Osteoblast (primary cell): ENCODE measurements around the gene NRF1. TPM values are rescaled to one million over a fixed set of nuclear protein-coding genes. Genes with fewer than 3 reads are reported as not detected.

ENCODE experiments used
- DNase-seq: peaks from one replicate; pipeline ENCODE4 v3.0.0; 2011; ENCODE audit warnings: low spot score, mixed read lengths; ENCODE audit not compliant: insufficient read length; ENCODE audit errors: missing footprints
- H2AFZ ChIP-seq: 2 replicates; pipeline ENCODE4 v1.6.0; 2011; ENCODE audit warnings: mild to moderate bottlenecking, low read length
- H3K27ac ChIP-seq: 2 replicates; pipeline ENCODE4 v1.5.1; 2011; ENCODE audit warnings: mild to moderate bottlenecking, low read depth, low read length, moderate library complexity
- H3K27me3 ChIP-seq: 2 replicates; pipeline ENCODE4 v1.6.0; 2012; ENCODE audit warnings: mild to moderate bottlenecking, control low read depth, inconsistent platforms, low read length, moderate library complexity; ENCODE audit not compliant: insufficient read depth
- H3K36me3 ChIP-seq: 2 replicates; pipeline ENCODE4 v1.5.1; 2011; ENCODE audit warnings: mild to moderate bottlenecking, low read length, control low read depth, moderate library complexity; ENCODE audit not compliant: insufficient read depth
- H3K4me1 ChIP-seq: 2 replicates; pipeline ENCODE4 v1.5.1; 2011; ENCODE audit warnings: mild to moderate bottlenecking, low read length, control low read depth, moderate library complexity; ENCODE audit not compliant: insufficient read depth
- H3K4me2 ChIP-seq: 2 replicates; pipeline ENCODE4 v1.6.0; 2011; ENCODE audit warnings: mild to moderate bottlenecking, low read length; ENCODE audit not compliant: insufficient read depth
- H3K4me3 ChIP-seq: fragments of 200-600 bp; sonication (generic); 3 replicates; pipeline ENCODE4 v1.5.1; 2012; ENCODE audit warnings: mild to moderate bottlenecking, low read length, inconsistent platforms; ENCODE audit not compliant: insufficient read depth
- H3K79me2 ChIP-seq: 2 replicates; pipeline ENCODE4 v1.6.0; 2012; ENCODE audit warnings: mild to moderate bottlenecking, low read length, control low read depth, inconsistent platforms; ENCODE audit not compliant: insufficient read depth
- H3K9me3 ChIP-seq: 2 replicates; pipeline ENCODE4 v1.5.1; 2011; ENCODE audit warnings: low read depth, low read length, control low read depth
- H4K20me1 ChIP-seq: 2 replicates; pipeline ENCODE4 v1.6.0; 2012; ENCODE audit warnings: mild to moderate bottlenecking, low read length, control low read depth; ENCODE audit not compliant: insufficient read depth
- total RNA-seq: library from RNA; depleted of rRNA; stranded (reverse); fragments of >200 nt; gene quantifications from 2 replicates; pipeline ENCODE4 v1.2.3, GENCODE V29; 2012
- TF ChIP-seq, protein P1 (sequence below): IDR thresholded peaks from 2 replicates; pipeline ENCODE4 v1.5.1; 2011; ENCODE audit warnings: mild to moderate bottlenecking, low read depth, low read length, moderate library complexity; ENCODE audit errors: extremely low read depth

Gene NRF1
- total RNA-seq, 1 donor: 14.8 TPM

DNA sequence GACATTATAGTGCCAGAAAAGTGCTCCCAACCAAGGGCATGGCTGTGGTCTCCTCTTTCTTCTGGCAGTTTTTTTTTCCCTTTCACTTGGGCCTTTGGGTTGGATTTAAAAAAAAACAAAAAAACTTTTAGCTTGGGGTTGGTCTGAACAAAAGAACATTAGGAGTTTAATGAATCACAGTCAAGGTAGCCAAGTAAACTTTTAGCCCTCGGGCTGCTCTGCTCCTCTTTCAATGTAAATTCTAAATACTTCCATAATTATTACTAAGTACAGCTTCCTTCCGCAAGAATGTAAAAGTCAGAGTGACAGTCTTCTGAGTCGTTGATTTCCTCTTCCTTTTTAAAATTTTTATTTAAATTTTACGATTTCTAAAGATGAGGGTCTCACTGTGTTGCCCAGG, 79.2 kb downstream of the NRF1 start:
- H3K79me2 ChIP-seq: no peaks in the 10 kb centered on the region
- H3K36me3 ChIP-seq: peaks cover 7% of the 10 kb centered on the region
- no peaks in the 10 kb centered on the region for H4K20me1 ChIP-seq
- TF ChIP-seq, protein P1, sequence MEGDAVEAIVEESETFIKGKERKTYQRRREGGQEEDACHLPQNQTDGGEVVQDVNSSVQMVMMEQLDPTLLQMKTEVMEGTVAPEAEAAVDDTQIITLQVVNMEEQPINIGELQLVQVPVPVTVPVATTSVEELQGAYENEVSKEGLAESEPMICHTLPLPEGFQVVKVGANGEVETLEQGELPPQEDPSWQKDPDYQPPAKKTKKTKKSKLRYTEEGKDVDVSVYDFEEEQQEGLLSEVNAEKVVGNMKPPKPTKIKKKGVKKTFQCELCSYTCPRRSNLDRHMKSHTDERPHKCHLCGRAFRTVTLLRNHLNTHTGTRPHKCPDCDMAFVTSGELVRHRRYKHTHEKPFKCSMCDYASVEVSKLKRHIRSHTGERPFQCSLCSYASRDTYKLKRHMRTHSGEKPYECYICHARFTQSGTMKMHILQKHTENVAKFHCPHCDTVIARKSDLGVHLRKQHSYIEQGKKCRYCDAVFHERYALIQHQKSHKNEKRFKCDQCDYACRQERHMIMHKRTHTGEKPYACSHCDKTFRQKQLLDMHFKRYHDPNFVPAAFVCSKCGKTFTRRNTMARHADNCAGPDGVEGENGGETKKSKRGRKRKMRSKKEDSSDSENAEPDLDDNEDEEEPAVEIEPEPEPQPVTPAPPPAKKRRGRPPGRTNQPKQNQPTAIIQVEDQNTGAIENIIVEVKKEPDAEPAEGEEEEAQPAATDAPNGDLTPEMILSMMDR: no peak
- H3K9me3 ChIP-seq: no peaks in the 10 kb centered on the region
- DNase-seq: no peak
- no peaks in the 10 kb centered on the region for H3K4me1 ChIP-seq
- no peak overlapping the region for H3K27ac ChIP-seq
- H3K27me3 ChIP-seq: no peaks in the 10 kb centered on the region
- H2AFZ ChIP-seq: no peak overlapping the region
- no peak overlapping the region for H3K4me3 ChIP-seq
- no peak overlapping the region for H3K4me2 ChIP-seq

DNA sequence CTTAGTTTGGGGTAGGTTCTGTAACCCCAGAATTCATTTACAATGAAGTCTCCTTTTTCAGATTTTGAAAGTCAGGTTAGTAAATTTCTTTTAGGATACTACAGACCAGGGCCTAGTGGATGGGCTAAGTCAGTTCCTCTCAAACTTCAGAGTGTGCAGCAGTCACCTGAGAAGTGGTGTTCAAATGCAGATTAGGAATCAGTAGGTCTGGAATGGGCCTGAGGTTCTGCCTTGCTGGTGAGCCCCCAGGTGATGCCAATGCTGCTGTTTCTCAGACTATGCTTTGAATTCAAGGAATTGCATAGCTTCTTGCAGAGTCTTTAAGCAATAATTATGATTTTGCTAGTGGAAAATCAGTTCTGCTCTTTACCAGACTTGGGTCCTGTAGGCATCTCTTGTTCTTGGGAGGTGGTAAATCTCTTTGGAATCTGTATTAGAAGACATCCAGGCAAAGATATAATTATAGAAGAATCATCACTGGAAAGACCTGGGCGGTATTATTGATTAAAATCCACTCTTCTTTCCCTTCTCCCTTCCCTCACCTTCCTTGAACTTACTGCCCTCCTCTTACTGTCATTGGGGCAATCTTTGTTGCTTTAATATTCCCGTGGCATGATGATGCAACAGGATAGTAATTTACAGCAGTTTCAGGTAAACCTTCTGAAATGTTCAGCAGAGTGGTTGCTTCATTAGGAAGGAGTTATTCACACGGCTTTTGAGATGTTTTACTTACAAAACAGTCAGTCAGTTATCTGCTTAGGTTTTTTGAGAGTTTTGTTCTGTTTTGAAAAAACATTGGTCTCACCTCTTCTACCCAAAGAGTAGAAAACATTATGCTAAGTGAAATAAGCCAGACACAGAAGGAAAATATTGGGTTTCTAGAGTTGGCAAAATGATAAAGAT, 87.2 kb downstream of the NRF1 start:
- peaks cover 4% of the 10 kb centered on the region for H4K20me1 ChIP-seq
- H3K27me3 ChIP-seq: no peaks in the 10 kb centered on the region
- H3K4me2 ChIP-seq: no peak overlapping the region
- no peak for DNase-seq
- H3K4me3 ChIP-seq: no peak overlapping the region
- TF ChIP-seq, protein P1: no peak
- no peak overlapping the region for H3K27ac ChIP-seq
- H3K9me3 ChIP-seq: no peaks in the 10 kb centered on the region
- H3K36me3 ChIP-seq: no peaks in the 10 kb centered on the region
- H3K4me1 ChIP-seq: peaks cover 14% of the 10 kb centered on the region
- H2AFZ ChIP-seq: no peak overlapping the region
- no peaks in the 10 kb centered on the region for H3K79me2 ChIP-seq

DNA sequence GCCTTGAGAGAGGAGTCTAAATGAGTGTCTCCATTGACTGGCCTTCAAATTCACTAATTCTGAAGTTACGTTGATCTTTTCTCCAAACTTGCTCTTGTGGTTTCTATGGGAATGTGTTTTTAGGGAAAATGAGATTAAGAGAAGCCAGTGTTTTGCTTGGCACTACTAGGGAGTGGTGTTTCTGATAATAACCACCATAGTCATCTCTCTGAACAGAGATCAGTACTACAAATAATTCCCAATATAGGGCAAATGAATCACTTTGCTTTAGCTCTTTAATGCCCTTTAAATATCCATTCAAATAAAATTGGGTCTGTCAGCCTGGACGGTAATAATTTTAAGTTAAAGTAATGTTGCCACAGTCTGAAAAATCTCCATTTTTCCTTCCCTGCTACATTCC, 90.8 kb downstream of the NRF1 start:
- H3K9me3 ChIP-seq: no peaks in the 10 kb centered on the region
- H3K36me3 ChIP-seq: no peaks in the 10 kb centered on the region
- no peak for DNase-seq
- TF ChIP-seq, protein P1: no peak
- no peak overlapping the region for H2AFZ ChIP-seq
- H3K27me3 ChIP-seq: no peaks in the 10 kb centered on the region
- H3K79me2 ChIP-seq: no peaks in the 10 kb centered on the region
- peaks cover 4% of the 10 kb centered on the region for H4K20me1 ChIP-seq
- peak overlapping the region; percentile 18 for H3K4me2 ChIP-seq
- H3K4me1 ChIP-seq: peaks cover 14% of the 10 kb centered on the region
- no peak overlapping the region for H3K4me3 ChIP-seq
- H3K27ac ChIP-seq: no peak overlapping the region

DNA sequence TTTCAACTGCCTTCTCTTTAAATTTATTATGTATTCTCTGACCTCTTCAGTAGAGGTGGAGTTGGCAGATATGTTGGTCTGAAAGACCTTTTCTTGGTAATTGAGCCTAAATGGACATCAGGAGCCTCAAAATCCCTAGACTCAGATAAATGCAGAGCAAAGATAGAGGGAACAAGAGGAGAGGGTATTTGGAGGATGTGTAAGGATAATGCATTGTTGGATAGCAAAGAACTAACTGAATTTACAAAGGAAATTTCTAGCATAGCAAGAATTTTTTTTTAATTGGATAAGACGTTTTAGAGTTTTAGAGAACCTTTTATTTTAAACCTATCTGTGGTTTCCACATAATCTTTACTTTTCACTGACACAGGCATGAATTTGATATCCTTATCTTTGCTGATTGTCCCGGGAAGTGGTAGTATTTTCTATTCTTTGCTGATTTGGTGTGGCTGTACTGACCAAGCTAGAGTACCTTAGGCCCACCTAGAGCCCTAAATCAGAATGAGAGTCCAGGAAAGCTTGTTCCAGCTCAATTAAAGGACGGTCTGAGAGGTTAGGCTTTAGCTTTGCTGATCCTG, 91.3 kb downstream of the NRF1 start:
- Histone ChIP-seq H4K20me1 (peaks cover 4% of the 10 kb centered on the region), H3K4me2 (peak overlapping the region; percentile 18), H3K27ac (no peak overlapping the region), H3K4me1 (peaks cover 14% of the 10 kb centered on the region), H3K27me3 (no peaks in the 10 kb centered on the region), H3K36me3 (no peaks in the 10 kb centered on the region), H3K4me3 (no peak overlapping the region), H2AFZ (no peak overlapping the region), H3K79me2 (no peaks in the 10 kb centered on the region), H3K9me3 (no peaks in the 10 kb centered on the region)
- TF ChIP-seq, protein P1: no peak
- no peak for DNase-seq
